OCI-LY1 (cell line): ENCODE measurements around the gene ARPC5L.

Source experiments
- EZH2 ChIP-seq: fragments of 200-600 bp; sonication (generic), shearing (Covaris generic); IDR thresholded peaks from 2 replicates; pipeline ENCODE4 v1.8.0; 2017; ENCODE audit warnings: borderline replicate concordance, mixed run types, mild to moderate bottlenecking, antibody characterized with exemption, low read length, moderate library complexity, mixed read lengths
- TF ChIP-seq, protein P1 (sequence below): fragments of 200-600 bp; sonication (generic), shearing (Covaris generic); IDR thresholded peaks from 2 replicates; pipeline ENCODE4 v1.5.1; 2017; ENCODE audit warnings: mild to moderate bottlenecking, antibody characterized with exemption, low read length, moderate library complexity, mixed read lengths

DNA sequence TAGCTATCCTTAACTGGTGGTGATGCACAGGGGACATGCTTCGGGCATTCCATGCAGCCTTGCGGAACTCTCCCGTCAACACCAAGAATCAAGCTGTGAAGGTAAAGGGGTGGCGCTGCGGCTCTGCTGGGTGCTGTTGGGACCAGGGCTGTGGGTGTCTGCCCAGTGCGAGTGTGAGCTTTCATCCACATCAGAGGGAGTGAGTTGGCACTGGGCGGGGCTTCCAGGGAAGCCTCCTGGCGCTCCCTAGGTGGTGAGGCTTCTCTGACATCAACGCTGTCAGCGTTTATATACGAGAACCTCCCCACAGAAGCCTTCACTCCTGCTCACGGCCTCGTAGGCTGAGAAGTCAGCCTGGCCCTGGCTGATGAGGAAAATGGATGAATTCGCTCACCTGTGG is 11.7 kb downstream of the ARPC5L start:
- TF ChIP-seq, protein P1, sequence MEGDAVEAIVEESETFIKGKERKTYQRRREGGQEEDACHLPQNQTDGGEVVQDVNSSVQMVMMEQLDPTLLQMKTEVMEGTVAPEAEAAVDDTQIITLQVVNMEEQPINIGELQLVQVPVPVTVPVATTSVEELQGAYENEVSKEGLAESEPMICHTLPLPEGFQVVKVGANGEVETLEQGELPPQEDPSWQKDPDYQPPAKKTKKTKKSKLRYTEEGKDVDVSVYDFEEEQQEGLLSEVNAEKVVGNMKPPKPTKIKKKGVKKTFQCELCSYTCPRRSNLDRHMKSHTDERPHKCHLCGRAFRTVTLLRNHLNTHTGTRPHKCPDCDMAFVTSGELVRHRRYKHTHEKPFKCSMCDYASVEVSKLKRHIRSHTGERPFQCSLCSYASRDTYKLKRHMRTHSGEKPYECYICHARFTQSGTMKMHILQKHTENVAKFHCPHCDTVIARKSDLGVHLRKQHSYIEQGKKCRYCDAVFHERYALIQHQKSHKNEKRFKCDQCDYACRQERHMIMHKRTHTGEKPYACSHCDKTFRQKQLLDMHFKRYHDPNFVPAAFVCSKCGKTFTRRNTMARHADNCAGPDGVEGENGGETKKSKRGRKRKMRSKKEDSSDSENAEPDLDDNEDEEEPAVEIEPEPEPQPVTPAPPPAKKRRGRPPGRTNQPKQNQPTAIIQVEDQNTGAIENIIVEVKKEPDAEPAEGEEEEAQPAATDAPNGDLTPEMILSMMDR: no peak
- no peak for TF ChIP-seq EZH2
